Stomach smooth muscle (tissue), 2 donors: ENCODE measurements around the gene TCF4.

Experiments used
- H3K27ac ChIP-seq: one replicate; pipeline ENCODE4 v1.7.0; 2013; ENCODE audit warnings: mild to moderate bottlenecking, low read length, inconsistent platforms
- H3K27me3 ChIP-seq, 2 donors: one replicate each; pipeline ENCODE4 v1.7.0; 2013; ENCODE audit warnings: low read length in 2 of 2; ENCODE audit not compliant: insufficient read depth in 2 of 2, control insufficient read depth in 1 of 2
- H3K36me3 ChIP-seq, 2 donors: one replicate each; pipeline ENCODE4 v1.7.0; 2013; ENCODE audit warnings: low read length in 2 of 2; ENCODE audit not compliant: control insufficient read depth in 2 of 2, insufficient read depth in 2 of 2
- H3K4me1 ChIP-seq: one replicate; pipeline ENCODE4 v1.7.0; 2013; ENCODE audit warnings: low read length; ENCODE audit not compliant: control insufficient read depth, insufficient read depth
- H3K4me3 ChIP-seq, 2 donors: one replicate each; pipeline ENCODE4 v1.7.0; 2013; ENCODE audit warnings: low read length in 2 of 2
- H3K9ac ChIP-seq, 2 donors: one replicate each; pipeline ENCODE4 v1.7.0; 2013; ENCODE audit warnings: low read length in 2 of 2, mild to moderate bottlenecking in 1 of 2
- H3K9me3 ChIP-seq, 2 donors: one replicate each; pipeline ENCODE4 v1.7.0; 2013; ENCODE audit warnings: low read length in 2 of 2; ENCODE audit not compliant: control insufficient read depth in 2 of 2
- donor health status: healthy.
- donor health status: Pancreatic carcinoma.

TCF4 gene

DNA sequence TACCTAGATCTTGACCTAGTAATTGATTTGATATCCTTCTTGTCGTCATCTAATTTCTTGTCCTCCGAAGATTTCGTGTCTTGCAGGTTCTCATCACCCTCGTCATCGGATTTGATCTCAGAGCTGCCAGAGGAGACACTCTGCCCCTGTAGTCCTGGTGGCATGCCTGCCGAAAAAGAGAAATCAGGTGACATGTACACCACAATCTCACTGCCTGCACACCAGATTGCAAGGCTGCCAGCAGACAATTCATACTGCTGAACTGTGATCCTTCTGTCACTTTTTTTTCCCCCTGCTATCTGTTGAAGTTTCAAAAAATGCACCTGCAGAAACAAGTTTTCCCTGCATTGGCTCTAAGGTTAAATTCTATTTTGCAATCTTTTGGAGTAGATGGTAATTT lies 355.5 kb downstream of the TCF4 start:
- Histone ChIP-seq H3K27ac (no peak overlapping the region), H3K4me3 (no peak overlapping the region), H3K9ac (no peak overlapping the region), H3K9me3 (no peaks in the 10 kb centered on the region), H3K27me3 (no peaks in the 10 kb centered on the region), H3K4me1 (no peaks in the 10 kb centered on the region), H3K36me3 (peaks cover 15 to 26% of the 10 kb centered on the region in 2 donors)

GRCh38 chr18:55229682-55230081 lies 358.3 kb downstream of the TCF4 start:
- no peaks in the 10 kb centered on the region for H3K27me3 ChIP-seq
- H3K27ac ChIP-seq, result no peak overlapping the region
- H3K9ac ChIP-seq, result no peak overlapping the region
- H3K9me3 ChIP-seq, result no peaks in the 10 kb centered on the region
- H3K4me3 ChIP-seq, result no peak overlapping the region
- no peaks in the 10 kb centered on the region for H3K4me1 ChIP-seq
- H3K36me3 ChIP-seq, result peaks cover 15 to 26% of the 10 kb centered on the region in 2 donors

GRCh38 chr18:55228707-55229106 lies 359.3 kb downstream of the TCF4 start:
- peak overlapping the region in 1 of 2 donors; percentile 28 for H3K4me3 ChIP-seq
- no peaks in the 10 kb centered on the region for H3K27me3 ChIP-seq
- no peaks in the 10 kb centered on the region for H3K4me1 ChIP-seq
- no peaks in the 10 kb centered on the region for H3K9me3 ChIP-seq
- H3K9ac ChIP-seq, result no peak overlapping the region
- peaks cover 15 to 23% of the 10 kb centered on the region in 2 donors for H3K36me3 ChIP-seq
- H3K27ac ChIP-seq, result peak overlapping the region; percentile 46

DNA sequence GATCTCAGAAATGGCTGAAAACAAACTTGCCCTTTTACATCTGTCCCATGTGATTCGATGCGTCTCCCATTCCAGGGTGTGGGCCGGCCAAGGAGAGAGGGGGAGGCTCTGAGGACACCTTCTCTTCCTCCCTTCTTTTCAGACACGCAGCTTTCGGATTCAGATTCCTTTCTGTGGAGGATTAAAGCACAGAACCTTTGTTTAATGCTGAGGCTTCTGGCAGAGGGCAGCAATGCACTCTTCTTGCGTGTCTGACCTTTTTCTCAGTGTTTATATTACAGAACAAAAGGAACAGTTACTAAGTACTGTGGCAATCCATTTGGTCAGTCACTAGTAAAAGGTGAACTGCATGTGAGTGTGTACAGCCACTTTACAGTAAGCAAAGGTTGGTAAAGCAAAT lies 359.8 kb downstream of the TCF4 start:
- Histone ChIP-seq H3K4me3 (peak overlapping the region in 1 of 2 donors; percentile 9), H3K9me3 (no peaks in the 10 kb centered on the region), H3K9ac (peak overlapping the region; percentile 13 to 16), H3K36me3 (peaks cover 12 to 20% of the 10 kb centered on the region in 2 donors), H3K27ac (peak overlapping the region; percentile 46), H3K27me3 (no peaks in the 10 kb centered on the region), H3K4me1 (no peaks in the 10 kb centered on the region)

- H3K36me3 ChIP-seq, result peaks cover 9 to 22% of the 10 kb centered on the region in 2 donors
- H3K9ac ChIP-seq, result peak overlapping the region in 1 of 2 donors; percentile 16
- no peaks in the 10 kb centered on the region for H3K9me3 ChIP-seq
- H3K27ac ChIP-seq, result no peak overlapping the region
- H3K4me3 ChIP-seq, result peak overlapping the region in 1 of 2 donors; percentile 9
- no peaks in the 10 kb centered on the region for H3K27me3 ChIP-seq
- H3K4me1 ChIP-seq, result no peaks in the 10 kb centered on the region
These were observed 360.2 kb downstream of the TCF4 start for GRCh38 chr18:55227771-55228170.

DNA sequence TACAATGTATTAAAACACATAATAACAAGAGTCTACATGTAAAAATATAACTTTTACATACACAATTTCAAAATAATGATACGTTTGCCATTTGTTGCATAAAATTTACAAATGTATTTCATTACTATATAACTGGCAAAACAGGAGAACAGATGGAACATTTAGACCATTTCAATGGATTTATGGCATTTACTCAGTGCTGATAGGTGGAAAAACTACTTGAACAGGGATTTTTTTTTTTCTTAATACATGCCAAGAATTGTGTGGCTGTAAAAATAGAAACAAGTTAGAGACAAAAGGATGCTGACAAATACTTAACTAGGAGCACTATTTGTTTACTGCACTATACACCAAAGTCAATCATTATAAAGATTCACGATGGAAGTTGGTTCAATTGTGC lies 361.9 kb downstream of the TCF4 start:
- Histone ChIP-seq H3K36me3 (peaks cover 6 to 12% of the 10 kb centered on the region in 2 donors), H3K9ac (no peak overlapping the region), H3K9me3 (no peaks in the 10 kb centered on the region), H3K4me3 (no peak overlapping the region), H3K27me3 (no peaks in the 10 kb centered on the region), H3K27ac (no peak overlapping the region), H3K4me1 (no peaks in the 10 kb centered on the region)

GRCh38 chr18:55224086-55224625 lies 363.8 kb downstream of the TCF4 start:
- Histone ChIP-seq H3K9ac (no peak overlapping the region), H3K4me1 (no peaks in the 10 kb centered on the region), H3K27me3 (no peaks in the 10 kb centered on the region), H3K9me3 (no peaks in the 10 kb centered on the region), H3K27ac (no peak overlapping the region), H3K4me3 (no peak overlapping the region), H3K36me3 (peaks cover 0 to 2% of the 10 kb centered on the region in 2 donors)

- Histone ChIP-seq H3K27me3 (no peaks in the 10 kb centered on the region), H3K36me3 (peaks cover 0 to 2% of the 10 kb centered on the region in 2 donors), H3K9ac (no peak overlapping the region), H3K4me1 (no peaks in the 10 kb centered on the region), H3K9me3 (no peaks in the 10 kb centered on the region), H3K27ac (no peak overlapping the region), H3K4me3 (no peak overlapping the region)
These were observed 366.4 kb downstream of the TCF4 start for GRCh38 chr18:55221622-55222021.

- peaks cover 0 to 2% of the 10 kb centered on the region in 2 donors for H3K36me3 ChIP-seq
- no peaks in the 10 kb centered on the region for H3K4me1 ChIP-seq
- no peaks in the 10 kb centered on the region for H3K9me3 ChIP-seq
- H3K9ac ChIP-seq, result no peak overlapping the region
- no peak overlapping the region for H3K4me3 ChIP-seq
- no peaks in the 10 kb centered on the region for H3K27me3 ChIP-seq
- H3K27ac ChIP-seq, result no peak overlapping the region
These were observed 367.5 kb downstream of the TCF4 start for GRCh38 chr18:55220523-55220922.

DNA sequence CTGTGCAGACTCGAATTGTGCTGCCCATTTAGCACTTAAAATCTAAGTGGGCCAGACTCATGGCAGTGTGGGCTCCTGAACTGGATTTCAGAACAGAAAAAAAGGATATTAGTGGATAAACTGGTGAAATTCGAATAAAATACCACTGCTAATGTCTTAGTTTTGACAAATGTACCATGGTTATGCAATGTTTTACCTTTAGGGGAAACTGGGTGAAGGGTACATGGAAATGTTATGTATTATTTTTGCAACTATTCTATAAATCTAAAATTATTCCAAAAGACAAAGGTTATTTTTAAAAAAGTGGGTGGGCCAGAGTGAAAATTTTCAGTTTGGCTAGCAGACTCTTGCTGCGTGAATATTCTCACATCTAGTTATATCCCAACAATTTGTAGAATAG lies 368.2 kb downstream of the TCF4 start:
- Histone ChIP-seq H3K4me3 (no peak overlapping the region), H3K27ac (no peak overlapping the region), H3K36me3 (peaks cover 0 to 2% of the 10 kb centered on the region in 2 donors), H3K9me3 (no peaks in the 10 kb centered on the region), H3K9ac (no peak overlapping the region), H3K27me3 (peaks cover 0 to 3% of the 10 kb centered on the region in 2 donors), H3K4me1 (no peaks in the 10 kb centered on the region)

GRCh38 chr18:55219059-55219458 lies 368.9 kb downstream of the TCF4 start:
- Histone ChIP-seq H3K27ac (no peak overlapping the region), H3K27me3 (peaks cover 0 to 3% of the 10 kb centered on the region in 2 donors), H3K9ac (no peak overlapping the region), H3K9me3 (no peaks in the 10 kb centered on the region), H3K4me3 (no peak overlapping the region), H3K4me1 (no peaks in the 10 kb centered on the region), H3K36me3 (peaks cover 0 to 2% of the 10 kb centered on the region in 2 donors)
